G401 (cell line): ENCODE data around the gene AMDHD2. TPM values are rescaled to one million over a fixed set of nuclear protein-coding genes. Genes with fewer than 3 reads are reported as not detected.

Experiments used
- total RNA-seq: library from RNA; depleted of rRNA; stranded (reverse); fragments of >200 nt; shearing (Covaris generic); gene quantifications from 2 replicates; pipeline ENCODE4 v1.2.3, GENCODE V29; 2014; rRNA removed

Gene AMDHD2
- total RNA-seq, 1 experiment from 2014 or later: 75.0 TPM

Other genes starting within 250 kb of the AMDHD2 start
- gene ABCA3, start 179.6 kb upstream of the AMDHD2 start, total RNA-seq: 4.9 and 9.5 TPM in 2 replicates
- gene CCNF, start 90.9 kb upstream of the AMDHD2 start, total RNA-seq: 48.2 and 62.1 TPM in 2 replicates
- gene TEDC2, start 60.3 kb upstream of the AMDHD2 start, total RNA-seq: 42.8 and 49.9 TPM in 2 replicates
- 2.0 and 4.4 TPM in 2 replicates for gene NTN3, start 49.1 kb upstream of the AMDHD2 start, total RNA-seq
- 9.4 and 13.0 TPM in 2 replicates for gene TBC1D24, start 45.2 kb upstream of the AMDHD2 start, total RNA-seq
- gene ATP6V0C, start 6.4 kb upstream of the AMDHD2 start, total RNA-seq: 17.4 and 41.8 TPM in 2 replicates
- gene CEMP1, start 11.0 kb downstream of the AMDHD2 start, total RNA-seq: 1.4 TPM in 1 of 2 replicates, not detected in the other
- 8.4 and 14.7 TPM in 2 replicates for gene PDPK1, start 17.6 kb downstream of the AMDHD2 start, total RNA-seq
- gene KCTD5, start 162.2 kb downstream of the AMDHD2 start, total RNA-seq: 88.2 and 89.7 TPM in 2 replicates
- 1.2 and 1.4 TPM in 2 replicates for gene PRSS27, start 199.9 kb downstream of the AMDHD2 start, total RNA-seq
- gene SRRM2, start 232.3 kb downstream of the AMDHD2 start, total RNA-seq: 23.0 and 44.7 TPM in 2 replicates